Measurements from ENCODE around the gene KEAP1.
A peak's percentile ranks its signal among the peaks of the same experiment; 100 is the strongest.

Gene KEAP1

DNA sequence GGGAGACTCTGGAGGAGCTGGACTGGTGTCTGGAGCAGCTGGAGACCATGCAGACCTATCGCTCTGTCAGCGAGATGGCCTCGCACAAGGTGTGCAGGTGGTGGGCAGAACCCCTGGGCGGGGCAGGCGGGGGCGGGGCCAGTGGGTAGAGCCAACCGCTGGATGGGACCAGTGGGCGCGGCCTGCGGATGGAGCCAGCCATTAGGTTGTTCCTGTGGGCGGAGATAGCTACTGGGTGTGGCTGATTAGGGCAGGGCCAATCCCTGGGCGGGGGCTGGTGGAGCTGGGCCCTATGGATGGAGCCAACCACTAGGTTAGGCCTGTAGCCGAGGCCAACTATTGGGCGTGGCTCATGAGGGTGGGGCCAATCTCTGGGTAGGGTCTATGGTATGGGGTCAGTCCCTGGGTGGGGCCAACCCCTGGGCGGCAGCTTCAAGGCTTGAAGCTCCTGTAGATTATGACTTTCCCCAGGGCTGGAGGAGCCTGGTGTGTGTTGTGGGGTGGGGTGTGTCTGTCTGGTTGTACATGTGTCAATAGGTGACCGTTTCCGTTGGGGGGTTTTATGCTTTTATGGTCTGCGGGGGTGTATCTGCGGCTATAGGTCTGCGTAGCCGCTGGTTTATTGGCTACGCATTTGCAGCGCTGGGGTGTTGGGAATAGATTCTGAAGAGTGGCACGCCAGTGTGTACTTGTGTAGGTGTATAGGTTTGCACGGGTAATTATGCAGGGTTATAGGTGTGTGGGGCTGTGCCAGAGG is 52.1 kb downstream of the KEAP1 start:
- H3K4me3 ChIP-seq (ENCODE audit: low read depth, low read length) = no peak overlapping the region
- TF ChIP-seq, protein P1, sequence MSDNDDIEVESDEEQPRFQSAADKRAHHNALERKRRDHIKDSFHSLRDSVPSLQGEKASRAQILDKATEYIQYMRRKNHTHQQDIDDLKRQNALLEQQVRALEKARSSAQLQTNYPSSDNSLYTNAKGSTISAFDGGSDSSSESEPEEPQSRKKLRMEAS (IDR thresholded peaks at IDR 0.05; ENCODE audit: low read depth, low read length) = no peak
- no peak for TF ChIP-seq POLR2A (IDR thresholded peaks at IDR 0.05; ENCODE audit: extremely low read depth, insufficient read length)
- TF ChIP-seq MYC (IDR thresholded peaks at IDR 0.05; ENCODE audit: low read depth, low read length) = no peak
- TF ChIP-seq, protein P2, sequence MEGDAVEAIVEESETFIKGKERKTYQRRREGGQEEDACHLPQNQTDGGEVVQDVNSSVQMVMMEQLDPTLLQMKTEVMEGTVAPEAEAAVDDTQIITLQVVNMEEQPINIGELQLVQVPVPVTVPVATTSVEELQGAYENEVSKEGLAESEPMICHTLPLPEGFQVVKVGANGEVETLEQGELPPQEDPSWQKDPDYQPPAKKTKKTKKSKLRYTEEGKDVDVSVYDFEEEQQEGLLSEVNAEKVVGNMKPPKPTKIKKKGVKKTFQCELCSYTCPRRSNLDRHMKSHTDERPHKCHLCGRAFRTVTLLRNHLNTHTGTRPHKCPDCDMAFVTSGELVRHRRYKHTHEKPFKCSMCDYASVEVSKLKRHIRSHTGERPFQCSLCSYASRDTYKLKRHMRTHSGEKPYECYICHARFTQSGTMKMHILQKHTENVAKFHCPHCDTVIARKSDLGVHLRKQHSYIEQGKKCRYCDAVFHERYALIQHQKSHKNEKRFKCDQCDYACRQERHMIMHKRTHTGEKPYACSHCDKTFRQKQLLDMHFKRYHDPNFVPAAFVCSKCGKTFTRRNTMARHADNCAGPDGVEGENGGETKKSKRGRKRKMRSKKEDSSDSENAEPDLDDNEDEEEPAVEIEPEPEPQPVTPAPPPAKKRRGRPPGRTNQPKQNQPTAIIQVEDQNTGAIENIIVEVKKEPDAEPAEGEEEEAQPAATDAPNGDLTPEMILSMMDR (IDR thresholded peaks at IDR 0.05; ENCODE audit: low read depth, low read length) = no peak
- DNase-seq (ENCODE audit: low read depth) = peak; percentile 75

DNA sequence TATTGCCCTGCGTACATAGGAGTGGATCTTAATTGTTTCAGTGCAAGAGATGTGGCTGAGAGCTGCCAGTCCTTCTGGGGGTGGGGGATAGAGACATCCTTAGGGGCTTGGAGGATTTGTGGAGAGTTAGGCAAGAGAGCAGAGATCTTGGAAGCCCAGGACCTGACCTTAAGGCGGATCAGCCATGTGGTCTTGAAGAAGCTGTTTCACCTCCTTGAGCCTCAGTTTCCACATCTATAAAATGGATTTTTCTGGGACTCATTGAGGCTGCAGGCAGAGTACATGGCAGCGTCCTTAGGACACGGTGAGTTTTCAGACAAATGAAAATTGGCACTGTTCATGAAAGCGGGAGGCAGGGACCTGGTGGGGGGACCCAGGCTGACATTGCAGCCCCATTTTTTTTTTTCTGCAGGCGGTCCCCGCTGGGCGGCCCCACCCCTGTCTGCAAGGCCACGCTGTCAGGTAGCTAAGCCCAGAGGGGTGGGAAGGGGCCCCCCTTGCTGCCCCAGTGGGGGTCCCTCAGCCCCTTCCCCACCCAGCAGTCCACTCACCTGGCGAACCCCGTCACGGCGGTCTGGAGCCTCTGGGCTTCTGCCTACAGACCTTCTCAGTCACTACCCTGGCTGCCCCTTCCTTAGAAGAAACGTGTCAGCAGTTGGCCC is 52.8 kb downstream of the KEAP1 start:
- peak; percentile 12 for DNase-seq (ENCODE audit: low read depth)
- H3K4me3 ChIP-seq (ENCODE audit: low read depth, low read length) = no peak overlapping the region
- TF ChIP-seq, protein P2 (IDR thresholded peaks at IDR 0.05; ENCODE audit: low read depth, low read length) = no peak
- TF ChIP-seq, protein P1 (IDR thresholded peaks at IDR 0.05; ENCODE audit: low read depth, low read length) = no peak

DNA sequence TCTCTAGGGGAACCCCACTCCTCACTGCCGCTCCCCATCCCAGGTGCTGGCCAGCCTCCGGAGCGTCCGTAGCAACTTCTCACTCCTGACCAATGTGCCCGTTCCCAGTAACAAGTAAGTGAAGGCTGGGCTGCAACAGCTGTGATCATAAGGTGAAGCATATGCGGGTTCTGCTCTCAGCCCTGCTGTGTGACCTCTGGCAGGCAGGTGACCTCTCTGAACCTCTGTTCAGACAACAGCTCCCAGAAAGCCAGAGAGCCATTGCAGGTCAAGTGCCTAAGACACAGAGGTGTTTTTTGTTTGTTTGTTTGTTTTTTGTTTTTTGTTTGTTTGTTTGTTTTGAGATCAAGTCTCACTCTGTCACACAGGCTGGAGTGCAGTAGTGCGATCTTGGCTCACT is 54.1 kb downstream of the KEAP1 start:
- DNase-seq (ENCODE audit: low read depth) = peak; percentile 14
- no peak for TF ChIP-seq POLR2A (IDR thresholded peaks at IDR 0.05; ENCODE audit: extremely low read depth, insufficient read length)
- TF ChIP-seq, protein P2 (IDR thresholded peaks at IDR 0.05; ENCODE audit: low read depth, low read length) = no peak
- TF ChIP-seq MYC (IDR thresholded peaks at IDR 0.05; ENCODE audit: low read depth, low read length) = no peak
- TF ChIP-seq, protein P1 (IDR thresholded peaks at IDR 0.05; ENCODE audit: low read depth, low read length) = no peak
- no peak overlapping the region for H3K4me3 ChIP-seq (ENCODE audit: low read depth, low read length)

DNA sequence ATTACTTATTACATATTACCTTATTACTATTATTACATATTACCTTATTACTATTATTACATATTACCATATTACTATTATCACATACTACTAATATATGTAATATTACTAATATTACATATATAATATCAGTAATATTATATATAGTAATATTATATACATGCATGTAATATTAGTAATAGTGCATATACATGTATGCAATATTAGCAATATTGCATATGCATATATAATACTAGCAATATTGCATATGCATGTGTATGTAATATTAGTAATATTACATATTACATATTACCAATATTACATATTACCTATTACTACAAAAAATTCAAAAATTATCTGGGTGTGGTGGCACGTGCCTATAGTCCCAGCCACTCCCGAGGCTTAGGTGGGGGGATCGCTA is 60.5 kb downstream of the KEAP1 start:
- H3K4me3 ChIP-seq (ENCODE audit: low read depth, low read length) = no peak overlapping the region
- DNase-seq (ENCODE audit: low read depth) = no peak
- TF ChIP-seq, protein P1 (IDR thresholded peaks at IDR 0.05; ENCODE audit: low read depth, low read length) = no peak
- TF ChIP-seq, protein P2 (IDR thresholded peaks at IDR 0.05; ENCODE audit: low read depth, low read length) = no peak
- no peak for TF ChIP-seq POLR2A (IDR thresholded peaks at IDR 0.05; ENCODE audit: extremely low read depth, insufficient read length)
- TF ChIP-seq MYC (IDR thresholded peaks at IDR 0.05; ENCODE audit: low read depth, low read length) = no peak

DNA sequence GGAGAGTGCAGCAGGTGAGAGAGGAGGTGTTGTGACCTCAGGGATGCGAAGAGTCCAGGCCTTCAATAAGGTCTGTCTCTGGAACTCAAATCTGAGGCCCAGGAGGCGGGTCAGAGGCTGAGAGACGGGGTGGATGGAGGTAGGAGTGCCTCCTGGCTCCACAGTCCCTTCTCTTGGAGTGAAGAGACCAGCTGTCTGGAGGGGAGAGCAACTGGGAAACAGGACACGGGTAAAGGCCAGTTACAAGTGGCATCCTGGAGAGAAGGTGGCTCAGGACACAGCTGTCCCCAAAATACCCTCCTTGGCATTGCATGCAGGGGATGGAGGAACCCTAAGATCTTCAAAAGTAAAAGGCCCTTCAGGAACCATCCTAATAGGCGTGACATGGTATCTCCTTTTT is 63.6 kb downstream of the KEAP1 start:
- DNase-seq (ENCODE audit: low read depth) = no peak

More for the DNA sequence above, 63.6 kb downstream of the KEAP1 start:
- H3K4me3 ChIP-seq (ENCODE audit: low read depth, low read length) = no peak overlapping the region
- TF ChIP-seq, protein P2 (IDR thresholded peaks at IDR 0.05; ENCODE audit: low read depth, low read length) = no peak
- TF ChIP-seq MYC (IDR thresholded peaks at IDR 0.05; ENCODE audit: low read depth, low read length) (no peak), POLR2A (IDR thresholded peaks at IDR 0.05; ENCODE audit: extremely low read depth, insufficient read length) (no peak)
- TF ChIP-seq, protein P1 (IDR thresholded peaks at IDR 0.05; ENCODE audit: low read depth, low read length) = no peak

Data from NB4 (cell line).